Liver (tissue), 3 donors: Measurements from ENCODE around the gene ADGRL2.

ENCODE experiments used
- CTCF ChIP-seq: fragments of 150-350 bp; IDR thresholded peaks from 2 replicates; pipeline ENCODE4 v1.5.1; 2017; ENCODE audit warnings: improper control_type of control experiment, low read depth, low read length; ENCODE audit not compliant: missing input control
- FOXA1 ChIP-seq: IDR thresholded peaks from 2 replicates; pipeline ENCODE4 v1.6.1; 2016; ENCODE audit warnings: antibody characterized with exemption
- GABPA ChIP-seq, 2 donors: IDR thresholded peaks in 1 of 2; conservative IDR thresholded peaks in 1 of 2; 2 replicates each; pipeline ENCODE4 v1.6.1; 2016; ENCODE audit warnings: antibody characterized with exemption in 2 of 2, mild to moderate bottlenecking in 1 of 2, moderate library complexity in 1 of 2
- HNF4A ChIP-seq, 2 donors: conservative IDR thresholded peaks; 2 replicates each; pipeline ENCODE4 v1.6.1; 2016; ENCODE audit warnings: antibody characterized with exemption in 2 of 2, mild to moderate bottlenecking in 2 of 2
- HNF4G ChIP-seq: IDR thresholded peaks from 2 replicates; pipeline ENCODE4 v1.6.1; 2016; ENCODE audit warnings: antibody characterized with exemption
- JUND ChIP-seq, 2 donors: IDR thresholded peaks; 2 replicates each; pipeline ENCODE4 v1.6.1; 2016; ENCODE audit warnings: antibody characterized with exemption in 2 of 2
- MAX ChIP-seq: IDR thresholded peaks from 2 replicates; pipeline ENCODE4 v1.6.1; 2016; ENCODE audit warnings: antibody characterized with exemption
- RAD21 ChIP-seq, 2 donors: IDR thresholded peaks; 2 replicates each; pipeline ENCODE4 v1.6.1; 2016; ENCODE audit warnings: antibody characterized with exemption in 2 of 2, mild to moderate bottlenecking in 2 of 2
- REST ChIP-seq: IDR thresholded peaks from 2 replicates; pipeline ENCODE4 v1.6.1; 2016; ENCODE audit warnings: antibody characterized with exemption, mild to moderate bottlenecking
- SP1 ChIP-seq: IDR thresholded peaks from 2 replicates; pipeline ENCODE4 v1.6.1; 2018; ENCODE audit warnings: antibody characterized with exemption, mild to moderate bottlenecking
- TAF1 ChIP-seq: conservative IDR thresholded peaks from 2 replicates; pipeline ENCODE4 v1.6.1; 2016; ENCODE audit warnings: antibody characterized with exemption, mild to moderate bottlenecking
- YY1 ChIP-seq: IDR thresholded peaks from 2 replicates; pipeline ENCODE4 v1.6.1; 2016; ENCODE audit warnings: antibody characterized with exemption, mild to moderate bottlenecking
- ZBTB33 ChIP-seq: IDR thresholded peaks from 2 replicates; pipeline ENCODE4 v1.6.1; 2016; ENCODE audit warnings: antibody characterized with exemption
- donor health status: healthy.
- donor health status: healthy.

GRCh38 chr1:82030830-82031229 lies 230.1 kb downstream of the ADGRL2 start:
- TF ChIP-seq CTCF (no peak), SP1 (no peak), YY1 (no peak), GABPA (IDR thresholded peaks at IDR 0.05 in 1 of 2, conservative IDR thresholded peaks at IDR 0.05 in 1 of 2) (no peak), RAD21 (IDR thresholded peaks at IDR 0.05) (no peak), MAX (no peak), ZBTB33 (no peak), HNF4A (conservative IDR thresholded peaks at IDR 0.05) (no peak), REST (no peak), HNF4G (no peak), JUND (IDR thresholded peaks at IDR 0.05) (no peak), TAF1 (no peak), FOXA1 (no peak)
